Colonic mucosa (tissue), 4 donors: Measurements from ENCODE around the gene RHOF. TPM values are rescaled to one million over a fixed set of nuclear protein-coding genes. Genes with fewer than 3 reads are reported as not detected.
"Not testable (repeated sequence)": the region's sequence is repeated elsewhere in the genome, so short reads cannot be mapped to it uniquely, and the experiment has no call there.

Source experiments
- DNase-seq: peaks from one replicate; pipeline ENCODE4 v3.0.0-alpha.2; 2020
- H3K27ac ChIP-seq: fragments of 200-600 bp; one replicate; pipeline ENCODE4 v1.8.0; 2021
- H3K27me3 ChIP-seq: fragments of 200-600 bp; one replicate; pipeline ENCODE4 v1.8.0; 2021
- H3K36me3 ChIP-seq: fragments of 200-600 bp; one replicate; pipeline ENCODE4 v1.8.0; 2021
- H3K4me1 ChIP-seq: fragments of 200-600 bp; one replicate; pipeline ENCODE4 v1.8.0; 2021; ENCODE audit warnings: mild to moderate bottlenecking
- H3K4me3 ChIP-seq: fragments of 200-600 bp; one replicate; pipeline ENCODE4 v1.8.0; 2021
- H3K9ac ChIP-seq, 2 donors: one replicate each; pipeline ENCODE4 v1.7.0; 2013; ENCODE audit warnings: control low read depth in 2 of 2, low read depth in 2 of 2, low read length in 2 of 2
- H3K9me3 ChIP-seq: fragments of 200-600 bp; one replicate; pipeline ENCODE4 v1.8.0; 2021
- intact Hi-C: fragments of 100-400 bp; cut with DNase I; formaldehyde crosslinking; loops from one replicate; pipeline ENCODE4 v1.14.1; 2022
- total RNA-seq, 2 donors: library from RNA; stranded (reverse); fragmentation: NEBNext Ultra II Directional in 1 of 2; extraction: Animal tissue kit (Norgen Biotek cat#: 25700) in 1 of 2; gene quantifications; one replicate each; pipeline ENCODE4 v1.2.1, GENCODE V29; 2021
- TF ChIP-seq, protein P1 (sequence below): fragments of 200-600 bp; IDR thresholded peaks from one replicate; pipeline ENCODE4 v1.8.0; 2022; ENCODE audit warnings: antibody characterized with exemption, mild to moderate bottlenecking
- donor health status: healthy.
- donor health status: DM: no; HTN: no; CAD: no.
- donor health status: DM: no; HTN: no; CAD: no.

RHOF gene
- total RNA-seq, 2 donors from 2014 or later: 58.0 to 74.5 TPM

DNA sequence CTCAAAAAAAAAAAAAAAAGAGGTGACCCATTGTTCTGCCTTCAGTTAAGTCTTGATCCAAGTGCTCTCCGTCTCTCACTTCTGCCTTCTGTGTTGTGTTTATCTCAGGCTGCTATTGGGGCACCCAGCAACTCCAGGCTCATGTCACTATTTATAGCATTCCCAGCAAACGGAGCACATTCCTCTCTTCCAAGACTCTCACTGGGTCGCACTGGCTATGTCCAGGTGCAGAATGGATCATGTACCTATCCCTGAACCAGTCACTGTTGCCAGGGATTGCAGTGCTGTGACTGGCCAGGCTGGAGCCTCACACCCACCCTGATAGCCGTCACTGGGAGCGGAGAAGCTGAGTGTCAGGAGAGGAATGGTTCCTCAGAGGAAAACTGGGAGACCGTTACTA lies 31.2 kb downstream of the RHOF start:
- TF ChIP-seq, protein P1, sequence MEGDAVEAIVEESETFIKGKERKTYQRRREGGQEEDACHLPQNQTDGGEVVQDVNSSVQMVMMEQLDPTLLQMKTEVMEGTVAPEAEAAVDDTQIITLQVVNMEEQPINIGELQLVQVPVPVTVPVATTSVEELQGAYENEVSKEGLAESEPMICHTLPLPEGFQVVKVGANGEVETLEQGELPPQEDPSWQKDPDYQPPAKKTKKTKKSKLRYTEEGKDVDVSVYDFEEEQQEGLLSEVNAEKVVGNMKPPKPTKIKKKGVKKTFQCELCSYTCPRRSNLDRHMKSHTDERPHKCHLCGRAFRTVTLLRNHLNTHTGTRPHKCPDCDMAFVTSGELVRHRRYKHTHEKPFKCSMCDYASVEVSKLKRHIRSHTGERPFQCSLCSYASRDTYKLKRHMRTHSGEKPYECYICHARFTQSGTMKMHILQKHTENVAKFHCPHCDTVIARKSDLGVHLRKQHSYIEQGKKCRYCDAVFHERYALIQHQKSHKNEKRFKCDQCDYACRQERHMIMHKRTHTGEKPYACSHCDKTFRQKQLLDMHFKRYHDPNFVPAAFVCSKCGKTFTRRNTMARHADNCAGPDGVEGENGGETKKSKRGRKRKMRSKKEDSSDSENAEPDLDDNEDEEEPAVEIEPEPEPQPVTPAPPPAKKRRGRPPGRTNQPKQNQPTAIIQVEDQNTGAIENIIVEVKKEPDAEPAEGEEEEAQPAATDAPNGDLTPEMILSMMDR: no peak
- no peaks in the 10 kb centered on the region for H3K27me3 ChIP-seq
- H3K9ac ChIP-seq: no peak overlapping the region
- intact Hi-C loops: no loop called here
- no peak overlapping the region for H3K27ac ChIP-seq
- no peaks in the 10 kb centered on the region for H3K9me3 ChIP-seq
- H3K4me3 ChIP-seq: no peak overlapping the region
- H3K36me3 ChIP-seq: no peaks in the 10 kb centered on the region
- no peak for DNase-seq
- no peaks in the 10 kb centered on the region for H3K4me1 ChIP-seq

DNA sequence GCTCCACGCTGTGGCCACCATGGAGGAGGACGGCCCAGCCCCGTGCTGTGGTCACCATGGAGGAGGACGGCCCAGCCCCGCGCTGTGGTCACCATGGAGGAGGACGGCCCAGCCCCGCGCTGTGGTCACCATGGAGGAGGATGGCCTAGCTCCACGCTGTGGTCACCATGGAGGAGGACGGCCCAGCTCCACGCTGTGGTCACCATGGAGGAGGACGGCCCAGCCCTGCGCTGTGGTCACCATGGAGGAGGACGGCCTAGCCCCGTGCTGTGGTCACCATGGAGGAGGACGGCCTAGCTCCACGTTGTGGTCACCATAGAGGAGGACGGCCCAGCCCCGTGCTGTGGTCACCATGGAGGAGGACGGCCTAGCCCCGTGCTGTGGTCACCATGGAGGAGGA lies 35.0 kb downstream of the RHOF start:
- H3K4me1 ChIP-seq, H3K27me3 ChIP-seq, H3K9me3 ChIP-seq, H3K4me3 ChIP-seq, H3K27ac ChIP-seq, H3K9ac ChIP-seq, H3K36me3 ChIP-seq, intact Hi-C loops, DNase-seq: not testable (repeated sequence)

DNA sequence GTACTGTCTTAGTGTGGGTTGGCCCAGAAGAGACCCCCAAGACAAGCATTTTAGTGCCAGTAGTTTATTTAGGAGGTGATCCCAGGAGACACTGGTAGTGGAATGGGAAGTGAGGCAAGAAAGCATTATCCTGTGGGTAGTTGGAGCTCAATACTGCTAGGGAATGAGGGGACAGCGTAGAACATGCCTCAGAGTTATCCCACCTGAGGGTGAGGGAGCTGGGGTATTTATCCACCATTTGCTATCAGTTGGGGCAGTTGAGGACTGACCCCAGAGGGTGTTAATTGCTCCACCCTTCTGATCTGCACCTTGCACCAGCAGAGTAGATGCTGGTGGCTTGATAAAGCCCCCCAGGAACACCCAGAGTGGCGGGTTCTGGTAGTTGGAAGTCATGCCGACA lies 37.9 kb downstream of the RHOF start:
- DNase-seq: no peak
- Histone ChIP-seq H3K27ac (no peak overlapping the region), H3K36me3 (no peaks in the 10 kb centered on the region), H3K9me3 (no peaks in the 10 kb centered on the region), H3K9ac (no peak overlapping the region), H3K4me1 (no peaks in the 10 kb centered on the region), H3K4me3 (no peak overlapping the region), H3K27me3 (no peaks in the 10 kb centered on the region)
- TF ChIP-seq, protein P1: no peak
- intact Hi-C loops: no loop called here

DNA sequence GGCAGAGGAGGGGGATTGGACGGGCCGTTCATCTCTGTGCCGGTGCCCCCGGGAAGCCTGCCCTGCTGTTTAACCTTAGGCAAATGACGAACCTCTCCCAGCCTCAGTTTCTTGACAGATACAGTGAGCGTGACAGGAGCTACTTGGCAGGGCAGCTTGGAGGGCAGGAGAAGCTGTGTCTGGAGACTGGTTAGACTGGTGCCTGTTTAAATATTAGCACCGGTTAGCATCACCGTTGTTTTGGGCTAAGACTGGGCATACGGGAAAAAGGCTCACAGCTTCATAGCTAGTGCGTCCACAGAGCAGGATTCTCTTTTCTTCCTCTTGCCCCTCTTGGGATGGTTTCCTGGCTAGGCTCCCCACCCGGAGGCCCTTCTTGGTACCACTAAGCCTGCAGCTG lies 38.7 kb downstream of the RHOF start:
- Histone ChIP-seq H3K4me1 (no peaks in the 10 kb centered on the region), H3K27me3 (no peaks in the 10 kb centered on the region), H3K27ac (no peak overlapping the region), H3K9me3 (no peaks in the 10 kb centered on the region), H3K9ac (no peak overlapping the region), H3K36me3 (no peaks in the 10 kb centered on the region), H3K4me3 (no peak overlapping the region)
- intact Hi-C loops: no loop called here
- TF ChIP-seq, protein P1: no peak
- DNase-seq: no peak

DNA sequence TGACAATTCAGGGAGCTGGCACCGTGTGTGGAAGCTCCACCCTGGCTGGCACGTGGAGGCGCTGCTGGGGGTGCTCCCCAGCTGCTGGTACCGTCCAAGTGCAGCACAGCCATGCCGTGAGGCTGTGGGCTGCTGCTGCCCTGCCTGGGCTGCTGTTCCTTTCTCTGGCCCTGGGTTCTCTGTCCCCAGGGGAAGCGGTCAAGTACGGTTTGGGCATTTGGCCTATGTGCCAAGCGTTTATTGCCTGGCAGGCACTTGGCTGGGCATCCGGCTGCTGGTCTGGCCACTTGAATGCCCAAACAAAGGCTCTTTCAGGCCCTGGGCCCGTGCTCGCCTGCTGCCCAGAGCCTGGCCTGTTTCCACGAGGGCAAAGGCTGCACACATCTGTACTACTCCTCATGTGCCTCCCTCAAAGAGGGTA lies 39.6 kb downstream of the RHOF start:
- Histone ChIP-seq H3K9me3 (no peaks in the 10 kb centered on the region), H3K9ac (peak overlapping the region in 1 of 2 donors; percentile 35), H3K4me3 (no peak overlapping the region), H3K36me3 (no peaks in the 10 kb centered on the region), H3K4me1 (no peaks in the 10 kb centered on the region), H3K27me3 (no peaks in the 10 kb centered on the region), H3K27ac (no peak overlapping the region)
- TF ChIP-seq, protein P1: no peak
- DNase-seq: no peak
- intact Hi-C loops: no loop called here

DNA sequence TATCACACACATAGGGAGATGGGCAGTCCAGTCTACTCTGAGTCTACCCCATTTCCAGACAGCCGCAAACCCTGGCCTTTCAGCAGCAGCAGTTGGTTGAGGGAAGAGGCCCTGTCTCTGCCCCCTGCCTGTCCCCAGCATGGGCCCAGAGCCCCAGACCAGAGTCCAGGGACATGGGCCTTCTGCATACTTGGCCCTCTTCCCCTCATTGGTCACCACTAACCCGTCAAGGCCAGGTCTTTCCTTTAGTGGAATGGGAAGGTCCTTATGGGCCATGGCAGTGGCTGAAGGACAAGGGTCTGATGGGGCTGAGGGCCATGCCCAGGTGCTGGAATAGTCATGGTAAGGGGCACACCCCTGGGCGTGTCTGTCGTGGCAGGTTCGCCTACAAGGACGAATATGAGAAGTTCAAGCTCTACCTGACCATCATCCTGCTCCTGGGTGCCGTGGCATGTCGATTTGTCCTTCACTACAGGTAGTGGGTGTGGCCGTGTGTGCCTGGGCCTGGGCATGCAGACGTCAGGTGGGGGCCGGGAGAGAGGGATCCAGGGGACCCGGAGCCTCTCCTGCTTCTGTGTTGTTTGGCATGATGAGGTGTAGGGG lies 41.6 kb downstream of the RHOF start:
- Histone ChIP-seq H3K4me3 (no peak overlapping the region), H3K9ac (no peak overlapping the region), H3K36me3 (no peaks in the 10 kb centered on the region), H3K27ac (no peak overlapping the region), H3K9me3 (no peaks in the 10 kb centered on the region), H3K27me3 (no peaks in the 10 kb centered on the region), H3K4me1 (no peaks in the 10 kb centered on the region)
- intact Hi-C loops: no loop called here
- no peak for DNase-seq
- TF ChIP-seq, protein P1: no peak
